HL-60 (cell line): ENCODE data around the gene NFE2L1.

ENCODE experiments used
- DNase-seq, 2 experiments: peaks; one replicate each; pipeline ENCODE4 v3.0.0-alpha.2; 2010 to 2020; ENCODE audit warnings: low read depth in 1 of 2, low spot score in 1 of 2
- H3K27ac ChIP-seq: fragments of 250-450 bp; sonication (Bioruptor Pico); replicated peaks from 2 replicates; pipeline ENCODE4 v1.5.1; 2020; ENCODE audit warnings: mild to moderate bottlenecking, moderate library complexity
- H3K27me3 ChIP-seq: fragments of 250-450 bp; sonication (Bioruptor Pico); 2 replicates; pipeline ENCODE4 v1.5.1; 2021; ENCODE audit warnings: mild to moderate bottlenecking, moderate library complexity; ENCODE audit not compliant: insufficient read depth, poor library complexity, severe bottlenecking
- H3K4me3 ChIP-seq: replicated peaks from 2 replicates; pipeline ENCODE4 v1.5.1; 2011; ENCODE audit warnings: mild to moderate bottlenecking, control low read depth, low read length; ENCODE audit not compliant: insufficient read depth
- GABPA ChIP-seq: IDR thresholded peaks from 2 replicates; pipeline ENCODE4 v1.6.1; 2012; ENCODE audit warnings: low read depth
- POLR2AphosphoS5 ChIP-seq: IDR thresholded peaks from 2 replicates; pipeline ENCODE4 v1.6.1; 2012; ENCODE audit warnings: low read depth
- SPI1 ChIP-seq: IDR thresholded peaks from 2 replicates; pipeline ENCODE4 v1.6.1; 2012; ENCODE audit warnings: low read depth, mild to moderate bottlenecking, borderline replicate concordance
- TF ChIP-seq, protein P1 (sequence below): IDR thresholded peaks from one replicate; pipeline ENCODE4 v1.5.1; 2011; ENCODE audit warnings: low read length, control low read depth, inconsistent platforms; ENCODE audit not compliant: insufficient read depth
- TF ChIP-seq, protein P2 (sequence below): IDR thresholded peaks from 2 replicates; pipeline ENCODE4 v1.6.1; 2012; ENCODE audit warnings: low read depth; ENCODE audit not compliant: insufficient replicate concordance

NFE2L1 gene

DNA sequence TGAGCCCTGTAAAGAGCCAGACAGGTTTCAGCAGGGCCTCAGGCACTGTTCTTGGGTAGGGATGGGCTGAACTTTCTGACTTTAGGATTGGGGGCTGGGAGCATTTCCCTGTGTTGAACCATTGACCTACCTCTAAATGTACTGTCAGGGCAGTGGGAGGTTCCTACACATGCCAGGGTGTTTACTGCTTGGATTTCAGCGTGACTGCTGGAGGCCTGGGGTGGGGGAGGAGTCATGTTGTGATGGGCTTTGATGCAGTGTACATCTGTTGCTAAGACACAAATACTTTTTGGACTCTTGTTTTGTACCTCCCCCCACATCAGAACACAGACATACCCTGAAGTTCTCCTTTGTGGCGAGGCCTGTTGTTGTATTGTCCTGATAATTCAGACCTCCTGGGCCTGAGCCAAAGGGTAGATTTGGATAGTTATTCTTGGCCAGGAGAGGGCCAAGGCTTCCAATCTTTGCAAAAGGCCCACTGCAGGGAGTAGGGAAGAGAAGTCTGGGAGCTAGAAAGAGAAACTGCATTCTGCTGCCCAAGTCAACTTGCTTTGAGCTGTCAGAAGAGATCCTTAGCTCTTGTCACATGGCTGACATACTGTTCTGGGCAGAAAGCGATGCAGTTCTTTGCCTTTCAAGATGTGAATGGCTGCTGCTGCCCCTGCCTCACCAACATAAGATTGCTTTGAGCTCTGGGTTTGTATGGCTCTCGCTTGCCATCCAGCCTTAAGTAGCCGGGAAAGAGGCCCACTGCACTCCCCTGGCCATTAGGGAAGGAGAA, 3.7 kb downstream of the NFE2L1 start:
- H3K27ac ChIP-seq = no peak overlapping the region; the same call in 1 of the 2 replicates
- no peak overlapping the region for H3K4me3 ChIP-seq
- peak in 1 of 2 experiments; percentile 23 for DNase-seq
- H3K27me3 ChIP-seq = no peaks in the 10 kb centered on the region
- TF ChIP-seq SPI1 = no peak
- TF ChIP-seq, protein P1, sequence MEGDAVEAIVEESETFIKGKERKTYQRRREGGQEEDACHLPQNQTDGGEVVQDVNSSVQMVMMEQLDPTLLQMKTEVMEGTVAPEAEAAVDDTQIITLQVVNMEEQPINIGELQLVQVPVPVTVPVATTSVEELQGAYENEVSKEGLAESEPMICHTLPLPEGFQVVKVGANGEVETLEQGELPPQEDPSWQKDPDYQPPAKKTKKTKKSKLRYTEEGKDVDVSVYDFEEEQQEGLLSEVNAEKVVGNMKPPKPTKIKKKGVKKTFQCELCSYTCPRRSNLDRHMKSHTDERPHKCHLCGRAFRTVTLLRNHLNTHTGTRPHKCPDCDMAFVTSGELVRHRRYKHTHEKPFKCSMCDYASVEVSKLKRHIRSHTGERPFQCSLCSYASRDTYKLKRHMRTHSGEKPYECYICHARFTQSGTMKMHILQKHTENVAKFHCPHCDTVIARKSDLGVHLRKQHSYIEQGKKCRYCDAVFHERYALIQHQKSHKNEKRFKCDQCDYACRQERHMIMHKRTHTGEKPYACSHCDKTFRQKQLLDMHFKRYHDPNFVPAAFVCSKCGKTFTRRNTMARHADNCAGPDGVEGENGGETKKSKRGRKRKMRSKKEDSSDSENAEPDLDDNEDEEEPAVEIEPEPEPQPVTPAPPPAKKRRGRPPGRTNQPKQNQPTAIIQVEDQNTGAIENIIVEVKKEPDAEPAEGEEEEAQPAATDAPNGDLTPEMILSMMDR = no peak
- no peak for TF ChIP-seq POLR2AphosphoS5

DNA sequence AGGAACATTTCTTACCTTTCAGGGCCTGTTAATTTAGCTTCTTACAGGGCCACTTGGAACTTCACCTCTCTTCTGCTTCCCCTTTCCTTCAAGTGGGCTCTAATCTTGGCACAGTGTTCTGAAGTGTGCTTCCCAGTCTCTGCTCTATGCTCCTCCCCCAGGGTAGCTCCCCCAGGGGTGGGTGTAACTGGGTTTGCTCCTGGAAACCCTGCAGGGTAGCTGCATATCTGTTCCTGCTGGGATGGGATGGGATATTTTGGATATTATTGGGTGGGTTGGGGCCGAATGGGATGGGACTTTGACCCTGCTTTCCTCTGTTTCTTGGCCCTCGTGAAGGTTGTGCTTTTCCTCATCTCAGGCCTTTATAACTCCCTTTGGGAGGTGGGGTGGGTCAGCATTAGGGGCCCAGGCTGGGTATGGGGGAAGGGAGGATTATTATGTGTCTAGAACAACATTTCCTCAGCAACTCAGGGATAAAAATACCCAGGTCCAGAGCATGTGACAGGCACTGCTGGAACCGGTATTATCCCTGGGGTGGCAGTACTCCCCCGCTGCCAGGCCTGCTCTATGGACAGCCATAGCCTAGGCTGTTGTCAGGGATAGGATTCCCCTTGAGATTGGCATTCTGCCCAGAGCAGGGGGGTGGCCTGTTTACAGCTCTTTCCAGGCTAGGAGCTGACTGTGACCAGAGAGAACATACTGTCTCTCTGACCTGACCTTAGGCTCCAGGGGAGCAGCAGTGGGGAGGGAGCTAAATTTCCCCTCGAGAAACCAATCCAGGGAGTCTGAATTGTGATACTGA, 5.0 kb downstream of the NFE2L1 start:
- H3K4me3 ChIP-seq = no peak overlapping the region
- H3K27ac ChIP-seq = no peak overlapping the region
- no peak for DNase-seq

DNA sequence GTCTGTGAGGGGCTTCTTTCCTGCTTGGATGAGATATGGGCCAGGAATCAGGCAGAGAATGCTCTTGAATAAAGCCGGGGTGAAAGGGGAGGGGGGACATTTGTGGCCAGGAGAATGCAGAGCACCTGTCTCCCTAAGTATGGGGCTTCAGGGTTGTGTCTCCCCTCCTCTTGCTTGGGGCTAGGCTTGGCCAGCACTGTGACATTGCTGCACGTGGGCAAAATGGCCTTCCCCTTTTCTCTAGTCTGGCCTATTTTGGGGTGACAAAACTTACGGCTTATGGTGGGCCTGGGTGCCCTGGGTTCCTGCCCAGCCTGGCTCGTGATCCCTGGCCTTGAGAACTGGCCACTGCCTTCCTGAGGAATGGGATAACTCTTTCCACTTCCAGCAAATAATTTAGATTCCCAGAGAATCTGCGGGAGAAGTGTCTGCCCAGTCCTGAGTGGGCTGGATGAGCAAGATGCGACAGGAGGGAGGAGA, 5.6 kb downstream of the NFE2L1 start:
- TF ChIP-seq SPI1 (no peak), GABPA (no peak), POLR2AphosphoS5 (no peak)
- DNase-seq = no peak
- no peak overlapping the region for H3K4me3 ChIP-seq
- no peak overlapping the region for H3K27ac ChIP-seq
- H3K27me3 ChIP-seq = no peaks in the 10 kb centered on the region

More for the DNA sequence above, 5.0 kb downstream of the NFE2L1 start:
- TF ChIP-seq SPI1 (no peak), POLR2AphosphoS5 (no peak), GABPA (no peak)
- TF ChIP-seq, protein P2, sequence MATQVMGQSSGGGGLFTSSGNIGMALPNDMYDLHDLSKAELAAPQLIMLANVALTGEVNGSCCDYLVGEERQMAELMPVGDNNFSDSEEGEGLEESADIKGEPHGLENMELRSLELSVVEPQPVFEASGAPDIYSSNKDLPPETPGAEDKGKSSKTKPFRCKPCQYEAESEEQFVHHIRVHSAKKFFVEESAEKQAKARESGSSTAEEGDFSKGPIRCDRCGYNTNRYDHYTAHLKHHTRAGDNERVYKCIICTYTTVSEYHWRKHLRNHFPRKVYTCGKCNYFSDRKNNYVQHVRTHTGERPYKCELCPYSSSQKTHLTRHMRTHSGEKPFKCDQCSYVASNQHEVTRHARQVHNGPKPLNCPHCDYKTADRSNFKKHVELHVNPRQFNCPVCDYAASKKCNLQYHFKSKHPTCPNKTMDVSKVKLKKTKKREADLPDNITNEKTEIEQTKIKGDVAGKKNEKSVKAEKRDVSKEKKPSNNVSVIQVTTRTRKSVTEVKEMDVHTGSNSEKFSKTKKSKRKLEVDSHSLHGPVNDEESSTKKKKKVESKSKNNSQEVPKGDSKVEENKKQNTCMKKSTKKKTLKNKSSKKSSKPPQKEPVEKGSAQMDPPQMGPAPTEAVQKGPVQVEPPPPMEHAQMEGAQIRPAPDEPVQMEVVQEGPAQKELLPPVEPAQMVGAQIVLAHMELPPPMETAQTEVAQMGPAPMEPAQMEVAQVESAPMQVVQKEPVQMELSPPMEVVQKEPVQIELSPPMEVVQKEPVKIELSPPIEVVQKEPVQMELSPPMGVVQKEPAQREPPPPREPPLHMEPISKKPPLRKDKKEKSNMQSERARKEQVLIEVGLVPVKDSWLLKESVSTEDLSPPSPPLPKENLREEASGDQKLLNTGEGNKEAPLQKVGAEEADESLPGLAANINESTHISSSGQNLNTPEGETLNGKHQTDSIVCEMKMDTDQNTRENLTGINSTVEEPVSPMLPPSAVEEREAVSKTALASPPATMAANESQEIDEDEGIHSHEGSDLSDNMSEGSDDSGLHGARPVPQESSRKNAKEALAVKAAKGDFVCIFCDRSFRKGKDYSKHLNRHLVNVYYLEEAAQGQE = no peak
- TF ChIP-seq, protein P1 = no peak
- no peaks in the 10 kb centered on the region for H3K27me3 ChIP-seq

DNA sequence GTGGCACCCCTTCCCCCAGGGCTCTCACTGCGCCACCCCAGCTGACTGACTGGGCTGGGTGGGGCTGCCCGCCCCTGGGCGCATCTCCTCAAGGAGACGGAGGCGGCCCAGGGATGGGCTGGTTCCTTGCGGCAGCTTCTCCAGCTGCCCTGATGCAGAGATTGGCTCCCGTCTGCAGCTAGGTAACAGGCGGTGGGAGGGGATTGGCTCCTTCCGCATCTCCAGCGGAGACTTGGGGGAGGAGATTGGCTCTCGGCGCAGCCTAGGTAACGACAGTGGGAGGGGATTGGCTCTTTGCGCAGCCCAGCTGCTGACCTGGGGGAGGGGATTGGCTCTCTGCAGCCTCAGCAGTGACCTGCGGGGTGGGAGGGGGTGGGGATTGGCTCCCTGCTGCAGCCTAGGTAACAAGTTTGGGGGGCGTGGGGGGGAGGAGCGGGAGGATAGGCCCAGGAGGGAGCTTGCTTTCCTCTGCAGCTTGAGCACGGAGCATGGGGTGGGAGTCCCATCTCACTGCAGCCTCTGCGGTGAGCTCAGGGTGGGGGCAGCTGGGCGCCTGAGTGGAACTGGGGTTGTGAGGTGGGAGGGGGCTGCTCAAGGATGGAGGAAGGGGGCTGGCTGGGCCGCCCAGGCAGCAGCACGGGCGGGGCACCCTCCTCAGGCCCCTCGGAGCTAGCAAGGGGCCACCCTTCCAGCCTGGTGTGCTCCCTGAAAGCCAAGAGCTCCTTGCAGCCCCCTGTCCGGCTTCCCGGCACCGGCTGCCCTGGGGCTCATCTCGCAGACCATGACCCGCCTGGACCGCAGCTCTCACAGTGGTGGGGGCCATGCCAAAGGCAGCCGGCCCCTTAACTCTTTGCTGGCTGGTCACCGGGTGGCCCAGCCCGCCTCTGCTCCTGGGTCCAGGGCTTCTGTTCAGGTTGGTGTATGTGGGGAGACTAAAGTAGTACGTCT, 6.4 kb downstream of the NFE2L1 start:
- no peak for DNase-seq
- no peak overlapping the region for H3K4me3 ChIP-seq
- H3K27ac ChIP-seq = no peak overlapping the region
- TF ChIP-seq, protein P1 = no peak
- TF ChIP-seq GABPA = no peak
- TF ChIP-seq, protein P2 = no peak
- no peak for TF ChIP-seq SPI1
- TF ChIP-seq POLR2AphosphoS5 = no peak
- H3K27me3 ChIP-seq = no peaks in the 10 kb centered on the region
